Natural killer cell (primary cell): ENCODE measurements around the gene ALS2. TPM values are rescaled to one million over a fixed set of nuclear protein-coding genes. Genes with fewer than 3 reads are reported as not detected.

ENCODE experiments used
- ATAC-seq, 3 donors: fragments of 150-1000 bp in 2 of 3; fragments of 200-7000 bp in 1 of 3; cut with Tn5 transposase; 1 replicate in 1 of 3; 2 replicates in 2 of 3; pipeline ENCODE4 v1.10.0; 2021; ENCODE audit warnings: mild to moderate bottlenecking in 2 of 3, moderate library complexity in 2 of 3
- DNase-seq, 2 donors: peaks; one replicate each; pipeline versions ENCODE4 v3.0.0 to v3.0.0-alpha.2; 2013 to 2021; ENCODE audit warnings: mixed read lengths in 1 of 2
- H3K27ac ChIP-seq: one replicate; pipeline ENCODE4 v1.5.1; 2013; ENCODE audit warnings: mild to moderate bottlenecking, low read length
- H3K27me3 ChIP-seq: one replicate; pipeline ENCODE4 v1.6.1; 2013; ENCODE audit warnings: low read length; ENCODE audit not compliant: control insufficient read depth, insufficient read depth
- H3K36me3 ChIP-seq: one replicate; pipeline ENCODE4 v1.6.1; 2013; ENCODE audit warnings: low read length; ENCODE audit not compliant: control insufficient read depth, insufficient read depth
- H3K4me1 ChIP-seq: one replicate; pipeline ENCODE4 v1.6.1; 2013; ENCODE audit warnings: low read length; ENCODE audit not compliant: control insufficient read depth, insufficient read depth
- H3K4me3 ChIP-seq: one replicate; pipeline ENCODE4 v1.5.1; 2013; ENCODE audit warnings: low read length
- H3K9me3 ChIP-seq: one replicate; pipeline ENCODE4 v1.6.1; 2013; ENCODE audit warnings: low read length; ENCODE audit not compliant: control insufficient read depth, insufficient read depth
- H3K27ac Mint-ChIP-seq, 2 donors: one replicate each; pipeline ENCODE4 v1.8.0; 2022; ENCODE audit warnings: mild to moderate bottlenecking in 2 of 2, mixed read lengths in 2 of 2, moderate library complexity in 1 of 2
- H3K27me3 Mint-ChIP-seq, 2 donors: one replicate each; pipeline ENCODE4 v1.8.0; 2022; ENCODE audit warnings: low read depth in 2 of 2, mixed read lengths in 2 of 2
- H3K36me3 Mint-ChIP-seq: one replicate; pipeline ENCODE4 v1.8.0; 2022; ENCODE audit warnings: mixed read lengths
- H3K4me1 Mint-ChIP-seq, 2 donors: one replicate each; pipeline ENCODE4 v1.8.0; 2022; ENCODE audit warnings: mixed read lengths in 2 of 2
- H3K4me3 Mint-ChIP-seq: one replicate; pipeline ENCODE4 v1.8.0; 2022; ENCODE audit warnings: mild to moderate bottlenecking, moderate library complexity, mixed read lengths
- H3K9me3 Mint-ChIP-seq, 2 donors: one replicate each; pipeline ENCODE4 v1.8.0; 2022; ENCODE audit warnings: mixed read lengths in 2 of 2
- WGBS: methylation state at CpG from one replicate; pipeline ENCODE4 v1.1.7; 2013; ENCODE audit warnings: missing lambda C conversion rate; ENCODE audit not compliant: insufficient coverage; 5-methylcytosine and 5-hydroxymethylcytosine counted together
- intact Hi-C: fragments of 100-400 bp; cut with micrococcal nuclease; formaldehyde crosslinking; loops from one replicate; pipeline ENCODE4 v1.14.2; 2022
- total RNA-seq, 4 donors: library from RNA; stranded (reverse); fragments of 120-200 nt in 1 of 4; gene quantifications; one replicate each; pipeline versions ENCODE4 v1.2.3 to v1.2.4, GENCODE V29; 2013 to 2022
- TF ChIP-seq, protein P1 (sequence below): fragments of 200-600 bp; IDR thresholded peaks from one replicate; pipeline ENCODE4 v1.8.0; 2022; ENCODE audit warnings: antibody characterized with exemption

Gene ALS2
- total RNA-seq, 3 donors from 2014 or later (not counting 1 experiment from before 2014, with no cell fraction given): 15.0 to 28.6 (median 19.1) TPM

DNA sequence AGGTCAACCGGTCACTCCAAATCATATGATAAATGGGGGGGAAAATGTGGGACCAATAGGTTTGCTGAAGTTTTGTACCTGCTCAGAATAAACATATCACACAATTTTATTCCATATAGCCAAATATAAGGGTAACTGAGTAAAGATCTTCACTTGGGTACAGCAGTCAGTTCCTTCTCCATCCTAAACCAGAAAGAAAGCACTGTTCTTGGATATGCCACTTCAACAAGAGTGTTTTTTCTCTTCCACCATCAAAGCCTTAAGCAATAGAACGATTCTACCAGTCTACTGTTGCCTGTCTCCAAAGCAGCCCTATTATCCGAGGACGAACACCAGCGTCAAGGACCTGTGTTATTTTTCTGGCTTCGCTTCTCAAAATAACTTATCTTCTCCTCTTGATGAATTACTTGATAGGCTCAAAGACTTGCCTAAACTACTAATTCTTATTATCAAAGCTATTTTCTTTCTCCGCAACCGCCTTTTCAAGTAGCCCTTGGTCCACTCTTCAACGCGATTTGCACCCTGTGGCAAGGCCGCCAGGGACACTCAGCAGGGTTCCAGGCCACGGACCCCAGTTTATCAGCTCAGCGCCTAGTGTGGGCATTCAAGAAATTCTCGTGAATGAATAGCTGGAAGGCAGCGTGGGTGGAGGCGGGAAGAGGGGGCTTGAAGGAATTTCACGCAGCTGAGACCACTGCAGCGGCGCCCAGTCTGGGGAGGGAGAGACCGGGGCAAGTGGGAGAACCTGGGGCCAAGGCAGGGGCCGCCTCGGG lies 646 bp downstream of the ALS2 start:
- H3K4me1 ChIP-seq: peaks cover 14% of the 10 kb centered on the region
- Mint-ChIP-seq H3K27me3 (peaks cover 0 to 7% of the 10 kb centered on the region in 2 donors), H3K4me3 (peak overlapping the region; percentile 99), H3K4me1 (peaks cover 23 to 29% of the 10 kb centered on the region in 2 donors), H3K27ac (peak overlapping the region; percentile 91 to 94), H3K36me3 (no peaks in the 10 kb centered on the region), H3K9me3 (no peaks in the 10 kb centered on the region)
- H3K9me3 ChIP-seq: no peaks in the 10 kb centered on the region
- H3K36me3 ChIP-seq: no peaks in the 10 kb centered on the region
- WGBS: 6% methylated on average over 21 of the region's 22 CpGs
- H3K4me3 ChIP-seq: peak overlapping the region; percentile 87
- intact Hi-C loops: no loop called here
- ATAC-seq: no peak
- TF ChIP-seq, protein P1, sequence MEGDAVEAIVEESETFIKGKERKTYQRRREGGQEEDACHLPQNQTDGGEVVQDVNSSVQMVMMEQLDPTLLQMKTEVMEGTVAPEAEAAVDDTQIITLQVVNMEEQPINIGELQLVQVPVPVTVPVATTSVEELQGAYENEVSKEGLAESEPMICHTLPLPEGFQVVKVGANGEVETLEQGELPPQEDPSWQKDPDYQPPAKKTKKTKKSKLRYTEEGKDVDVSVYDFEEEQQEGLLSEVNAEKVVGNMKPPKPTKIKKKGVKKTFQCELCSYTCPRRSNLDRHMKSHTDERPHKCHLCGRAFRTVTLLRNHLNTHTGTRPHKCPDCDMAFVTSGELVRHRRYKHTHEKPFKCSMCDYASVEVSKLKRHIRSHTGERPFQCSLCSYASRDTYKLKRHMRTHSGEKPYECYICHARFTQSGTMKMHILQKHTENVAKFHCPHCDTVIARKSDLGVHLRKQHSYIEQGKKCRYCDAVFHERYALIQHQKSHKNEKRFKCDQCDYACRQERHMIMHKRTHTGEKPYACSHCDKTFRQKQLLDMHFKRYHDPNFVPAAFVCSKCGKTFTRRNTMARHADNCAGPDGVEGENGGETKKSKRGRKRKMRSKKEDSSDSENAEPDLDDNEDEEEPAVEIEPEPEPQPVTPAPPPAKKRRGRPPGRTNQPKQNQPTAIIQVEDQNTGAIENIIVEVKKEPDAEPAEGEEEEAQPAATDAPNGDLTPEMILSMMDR: no peak
- DNase-seq: peak in 1 of 2 donors; percentile 24
- H3K27me3 ChIP-seq: no peaks in the 10 kb centered on the region
- peak overlapping the region; percentile 82 for H3K27ac ChIP-seq

DNA sequence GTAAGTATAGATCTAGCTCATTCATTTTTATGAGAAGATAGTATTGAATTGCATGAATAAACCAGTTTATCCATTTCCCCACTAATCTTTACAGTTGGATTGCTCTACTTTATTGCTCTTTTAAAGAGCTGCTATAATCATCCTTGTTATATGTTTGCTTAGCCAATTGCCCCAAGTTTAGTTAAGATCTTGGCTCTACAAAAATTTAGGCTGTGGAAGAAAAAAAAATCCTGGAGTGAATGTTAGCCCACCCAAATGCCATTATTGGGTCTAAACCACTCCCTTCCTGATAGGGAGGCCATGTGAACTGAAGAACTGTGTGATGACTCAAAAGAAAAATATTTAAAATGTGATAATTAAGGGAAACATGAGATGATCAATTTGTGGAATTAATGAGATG lies 2.9 kb downstream of the ALS2 start:
- Mint-ChIP-seq H3K27me3 (peaks cover 0 to 4% of the 10 kb centered on the region in 2 donors), H3K9me3 (no peaks in the 10 kb centered on the region), H3K4me1 (peaks cover 35 to 36% of the 10 kb centered on the region in 2 donors), H3K27ac (no peak overlapping the region), H3K36me3 (no peaks in the 10 kb centered on the region), H3K4me3 (no peak overlapping the region)
- Histone ChIP-seq H3K36me3 (no peaks in the 10 kb centered on the region), H3K9me3 (no peaks in the 10 kb centered on the region), H3K4me1 (peaks cover 14% of the 10 kb centered on the region), H3K4me3 (no peak overlapping the region), H3K27me3 (no peaks in the 10 kb centered on the region), H3K27ac (no peak overlapping the region)
- ATAC-seq (no peak), DNase-seq (no peak)
- TF ChIP-seq, protein P1: no peak
- intact Hi-C loops: no loop called here

DNA sequence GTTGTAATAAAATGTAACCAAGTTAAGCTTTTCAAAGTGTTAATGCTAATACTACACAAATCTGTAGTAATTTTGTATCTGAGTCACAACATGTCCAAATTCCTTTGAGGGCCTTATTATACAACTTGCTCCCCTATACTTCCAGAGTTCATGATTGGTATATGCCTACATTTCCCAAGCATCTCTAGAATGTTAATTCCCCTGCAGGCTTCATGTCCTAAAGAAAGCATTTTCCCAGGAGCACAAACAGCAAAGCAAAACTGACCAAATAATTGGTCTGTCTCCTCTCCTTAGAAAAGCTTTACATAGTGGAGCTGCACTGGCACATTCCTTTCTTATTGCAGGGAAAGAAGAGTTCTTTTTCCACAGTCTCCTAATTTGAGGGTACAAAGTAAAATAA lies 3.7 kb downstream of the ALS2 start:
- ATAC-seq (no peak), DNase-seq (no peak)
- Mint-ChIP-seq H3K36me3 (no peaks in the 10 kb centered on the region), H3K9me3 (no peaks in the 10 kb centered on the region), H3K4me3 (no peak overlapping the region), H3K27ac (no peak overlapping the region), H3K27me3 (no peaks in the 10 kb centered on the region), H3K4me1 (peaks cover 35 to 37% of the 10 kb centered on the region in 2 donors)
- H3K27me3 ChIP-seq: no peaks in the 10 kb centered on the region
- no peaks in the 10 kb centered on the region for H3K36me3 ChIP-seq
- H3K4me3 ChIP-seq: no peak overlapping the region
- intact Hi-C loops: no loop called here
- no peak overlapping the region for H3K27ac ChIP-seq
- TF ChIP-seq, protein P1: no peak
- H3K4me1 ChIP-seq: peaks cover 14% of the 10 kb centered on the region
- no peaks in the 10 kb centered on the region for H3K9me3 ChIP-seq

DNA sequence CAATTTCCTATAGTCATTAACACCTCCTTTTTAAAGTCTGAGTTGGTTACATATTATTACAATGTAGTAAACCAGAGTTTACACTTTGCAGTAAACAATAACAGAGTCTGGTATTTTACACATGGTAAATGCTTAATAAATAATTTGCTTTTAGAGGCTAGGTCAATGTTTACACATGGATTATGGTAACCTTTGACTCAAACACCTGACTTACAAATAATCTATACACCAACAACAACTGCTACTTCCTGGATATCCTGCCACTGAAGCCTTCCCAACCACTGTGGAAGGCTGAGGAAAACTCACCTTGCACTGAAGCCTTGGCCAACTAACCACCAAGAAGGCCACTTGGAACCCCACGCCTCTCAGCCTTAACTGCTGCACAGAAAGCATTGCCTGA lies 5.4 kb downstream of the ALS2 start:
- H3K9me3 Mint-ChIP-seq: no peaks in the 10 kb centered on the region
- peaks cover 24 to 26% of the 10 kb centered on the region in 2 donors for H3K4me1 Mint-ChIP-seq
- 89% methylated on average over 1 of the region's 1 CpG for WGBS
- H3K9me3 ChIP-seq: no peaks in the 10 kb centered on the region
- H3K36me3 Mint-ChIP-seq: no peaks in the 10 kb centered on the region
- no peaks in the 10 kb centered on the region for H3K27me3 Mint-ChIP-seq
- intact Hi-C loops: no loop called here
- no peak overlapping the region for H3K27ac Mint-ChIP-seq
- no peak overlapping the region for H3K4me3 ChIP-seq
- DNase-seq (no peak), ATAC-seq (no peak)
- no peaks in the 10 kb centered on the region for H3K36me3 ChIP-seq
- H3K4me3 Mint-ChIP-seq: no peak overlapping the region
- TF ChIP-seq, protein P1: no peak
- H3K27me3 ChIP-seq: no peaks in the 10 kb centered on the region
- no peak overlapping the region for H3K27ac ChIP-seq
- H3K4me1 ChIP-seq: peaks cover 5% of the 10 kb centered on the region
